Tibial nerve (tissue), 4 donors: ENCODE data around the gene NEGR1.

Experiments used
- CTCF ChIP-seq, 5 experiments: fragments of 200-600 bp in 3 of 5; fragments of 450-650 bp in 2 of 5; sonication (generic) in 3 of 5; IDR thresholded peaks; one replicate each; pipeline ENCODE4 v1.5.1; 2016 to 2019; ENCODE audit warnings: antibody characterized with exemption in 5 of 5, mild to moderate bottlenecking in 3 of 5, moderate library complexity in 2 of 5
- EP300 ChIP-seq, 2 donors: sonication (generic); formaldehyde crosslinking; IDR thresholded peaks; one replicate each; pipeline ENCODE4 v1.6.1; 2017; ENCODE audit warnings: antibody characterized with exemption in 2 of 2, mild to moderate bottlenecking in 1 of 2
- POLR2A ChIP-seq, 2 donors: fragments of 450-650 bp; IDR thresholded peaks; one replicate each; pipeline ENCODE4 v1.6.1; 2017; ENCODE audit warnings: antibody characterized with exemption in 2 of 2, mild to moderate bottlenecking in 2 of 2, moderate library complexity in 2 of 2

GRCh38 chr1:71548398-71548890 lies 733.9 kb downstream of the NEGR1 start:
- TF ChIP-seq CTCF (IDR thresholded peaks at IDR 0.05) (no peak), POLR2A (IDR thresholded peaks at IDR 0.05) (no peak), EP300 (IDR thresholded peaks at IDR 0.05) (no peak)
